Measurements from ENCODE around the gene VPS16.
"Not testable (repeated sequence)": the region's sequence is repeated elsewhere in the genome, so short reads cannot be mapped to it uniquely, and the experiment has no call there.

VPS16 gene

DNA sequence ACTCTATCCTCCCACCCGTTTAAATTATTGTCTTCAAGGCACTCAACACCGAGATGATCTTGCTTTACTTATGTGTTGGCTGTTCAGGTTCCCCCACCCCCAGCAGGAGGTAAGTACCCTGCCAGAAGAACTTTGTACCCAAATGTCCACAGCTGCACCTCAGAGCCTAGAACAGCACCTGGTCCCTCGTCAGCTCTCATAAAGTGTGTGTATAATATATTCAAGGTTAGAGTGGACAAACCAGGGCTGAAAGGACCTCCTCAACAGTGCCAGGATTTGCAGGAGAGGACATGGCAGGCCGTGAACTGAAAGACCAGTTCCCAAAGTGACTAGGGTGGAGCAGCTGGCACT lies 34.2 kb upstream of the VPS16 start:
- H3K4me3 ChIP-seq (ENCODE audit: low read depth, low read length) = no peak overlapping the region

DNA sequence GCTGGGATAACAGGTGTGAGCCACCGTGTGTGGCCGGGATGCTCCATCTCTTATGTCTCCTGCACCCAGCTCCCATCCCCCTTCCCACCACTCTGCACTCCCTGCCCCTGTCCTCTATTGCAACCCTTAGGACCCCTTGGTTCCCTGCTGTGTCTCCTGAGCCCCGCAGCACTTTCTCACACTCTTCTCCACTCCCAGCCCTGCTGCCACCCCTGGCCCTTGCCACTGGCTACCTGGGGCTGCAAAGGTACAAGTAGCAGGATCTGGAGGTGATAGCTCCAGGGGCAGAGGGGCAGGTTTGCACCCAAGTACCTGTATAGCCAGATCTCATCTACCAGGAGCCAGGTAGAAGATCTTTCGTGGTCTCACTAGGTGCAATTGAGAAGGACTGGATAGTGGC lies 33.5 kb upstream of the VPS16 start:
- H3K4me3 ChIP-seq (ENCODE audit: low read depth, low read length) = no peak overlapping the region

DNA sequence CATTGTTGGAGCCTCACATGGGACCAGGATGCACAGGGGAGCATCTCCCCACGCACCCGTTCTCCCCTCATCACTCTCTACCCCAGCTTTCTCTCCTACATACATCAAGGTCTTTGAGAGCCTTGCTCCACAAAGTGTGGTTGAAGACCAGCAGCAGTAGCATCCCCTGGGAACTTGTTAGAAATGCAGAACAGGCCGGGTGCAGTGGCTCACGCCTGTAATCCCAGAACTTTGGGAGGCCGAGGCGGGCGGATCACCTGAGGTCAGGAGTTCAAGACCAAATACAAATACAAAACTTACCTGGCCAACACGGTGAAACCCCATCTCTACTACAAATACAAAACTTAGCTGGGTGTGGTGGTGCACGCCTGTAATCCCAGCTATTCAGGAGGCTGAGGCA lies 32.6 kb upstream of the VPS16 start:
- H3K4me3 ChIP-seq (ENCODE audit: low read depth, low read length) = not testable (repeated sequence)

DNA sequence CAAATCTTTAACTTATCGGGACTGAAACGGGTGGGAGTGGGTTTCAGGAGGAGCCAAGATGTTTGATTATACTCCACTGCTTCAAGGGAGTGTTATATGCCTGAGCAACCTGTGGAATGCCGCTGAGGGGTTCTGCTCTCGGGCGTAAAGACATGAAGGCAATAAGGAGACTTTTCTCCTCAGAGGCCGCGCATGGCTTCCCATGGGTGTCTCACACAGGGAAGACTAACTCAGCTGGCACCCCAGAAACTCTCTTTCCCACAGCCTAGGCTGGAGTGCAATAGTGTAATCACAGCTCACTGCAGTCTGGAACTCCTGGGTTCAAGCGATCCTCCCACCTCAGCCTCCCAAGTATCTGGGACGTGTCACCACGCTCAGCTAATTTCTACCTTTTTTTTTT lies 30.9 kb upstream of the VPS16 start:
- no peak overlapping the region for H3K4me3 ChIP-seq (ENCODE audit: low read depth, low read length)

DNA sequence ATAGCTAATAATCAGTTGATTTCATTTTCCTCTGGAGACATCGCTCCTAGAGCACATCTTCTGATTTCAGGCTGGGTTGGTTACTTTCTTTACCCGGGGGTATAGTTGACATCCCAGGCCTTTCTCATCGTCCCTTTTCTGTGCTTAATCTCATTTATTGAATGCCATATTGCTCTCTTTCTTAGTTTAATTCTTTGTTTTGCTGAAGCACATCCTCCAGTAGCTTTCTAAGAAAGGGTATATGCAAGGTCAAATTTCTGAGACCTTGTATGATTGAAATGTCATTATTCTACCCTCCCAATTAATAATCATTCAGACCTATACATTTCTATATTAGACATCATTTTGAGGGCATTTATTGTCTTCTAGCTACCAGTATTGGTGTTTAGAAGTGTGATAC lies 28.4 kb upstream of the VPS16 start:
- no peak overlapping the region for H3K4me3 ChIP-seq (ENCODE audit: low read depth, low read length)

DNA sequence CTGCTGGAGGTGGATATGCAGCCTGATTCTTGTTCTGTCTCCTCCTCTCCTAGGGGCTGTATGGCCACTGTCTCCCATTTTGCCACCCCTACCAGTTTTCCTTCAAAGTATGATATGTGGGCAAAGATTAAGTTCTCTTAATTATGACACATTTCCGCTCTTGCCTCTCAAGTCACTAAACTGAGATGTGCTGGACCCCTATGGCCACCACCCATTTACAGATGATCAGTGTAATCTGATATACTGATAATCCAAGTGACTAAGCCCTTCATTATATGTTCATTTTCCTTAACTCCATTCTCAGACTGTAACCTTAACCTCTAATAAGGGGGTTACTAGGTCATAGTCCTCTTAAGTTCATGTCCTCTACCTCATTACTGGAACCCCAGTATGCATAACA lies 26.5 kb upstream of the VPS16 start:
- no peak overlapping the region for H3K4me3 ChIP-seq (ENCODE audit: low read depth, low read length)

DNA sequence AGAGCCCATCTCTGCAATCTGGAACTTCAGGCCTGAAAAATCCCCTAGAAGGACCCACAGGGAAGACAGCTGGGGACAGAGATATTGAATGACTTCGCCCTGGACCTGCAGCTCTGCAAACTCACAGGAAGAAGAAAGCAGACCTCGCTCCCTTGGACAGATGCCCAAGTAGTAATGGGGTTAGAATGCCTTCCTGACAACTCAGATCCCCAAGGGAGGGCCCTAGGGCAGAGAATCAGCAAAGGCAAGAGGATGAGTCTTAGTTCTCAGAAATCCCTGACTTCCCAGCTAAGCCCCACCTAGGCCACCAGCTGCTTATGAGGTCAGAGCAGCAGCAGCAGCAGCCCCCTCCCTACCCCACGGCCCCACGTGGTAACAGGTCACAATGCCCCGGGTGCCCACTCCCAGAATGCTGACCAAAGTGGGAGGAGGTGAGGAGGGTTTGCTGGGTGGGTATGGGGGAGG lies 25.9 kb upstream of the VPS16 start, which contains the start of gene C20orf141:
Gene C20orf141, plus strand, starts transcription at position 401 of the 465 bp plus-strand sequence. CDS start 198 bp downstream, outside the sequence.
- no peak within 1 kb of the TSS for H3K4me3 ChIP-seq (ENCODE audit: low read depth, low read length)

DNA sequence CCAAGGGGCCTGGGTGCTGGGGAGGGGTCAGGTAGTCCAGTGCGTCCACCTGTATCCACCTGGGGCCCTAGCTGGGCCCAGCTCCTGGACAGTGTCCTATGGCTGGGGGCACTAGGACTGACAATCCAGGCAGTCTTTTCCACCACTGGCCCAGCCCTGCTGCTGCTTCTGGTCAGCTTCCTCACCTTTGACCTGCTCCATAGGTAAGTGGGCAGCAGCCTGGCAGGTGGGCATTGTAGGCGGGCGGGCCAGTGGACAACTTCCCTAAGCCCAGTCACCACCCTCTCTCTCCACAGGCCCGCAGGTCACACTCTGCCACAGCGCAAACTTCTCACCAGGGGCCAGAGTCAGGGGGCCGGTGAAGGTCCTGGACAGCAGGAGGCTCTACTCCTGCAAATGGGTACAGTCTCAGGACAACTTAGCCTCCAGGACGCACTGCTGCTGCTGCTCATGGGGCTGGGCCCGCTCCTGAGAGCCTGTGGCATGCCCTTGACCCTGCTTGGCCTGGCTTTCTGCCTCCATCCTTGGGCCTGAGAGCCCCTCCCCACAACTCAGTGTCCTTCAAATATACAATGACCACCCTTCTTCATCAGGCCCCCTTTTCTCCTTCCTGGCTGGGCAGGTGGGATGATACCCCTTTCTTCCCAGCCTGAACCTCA lies 25.2 kb upstream of the VPS16 start:
- H3K4me3 ChIP-seq (ENCODE audit: low read depth, low read length) = no peak overlapping the region

DNA sequence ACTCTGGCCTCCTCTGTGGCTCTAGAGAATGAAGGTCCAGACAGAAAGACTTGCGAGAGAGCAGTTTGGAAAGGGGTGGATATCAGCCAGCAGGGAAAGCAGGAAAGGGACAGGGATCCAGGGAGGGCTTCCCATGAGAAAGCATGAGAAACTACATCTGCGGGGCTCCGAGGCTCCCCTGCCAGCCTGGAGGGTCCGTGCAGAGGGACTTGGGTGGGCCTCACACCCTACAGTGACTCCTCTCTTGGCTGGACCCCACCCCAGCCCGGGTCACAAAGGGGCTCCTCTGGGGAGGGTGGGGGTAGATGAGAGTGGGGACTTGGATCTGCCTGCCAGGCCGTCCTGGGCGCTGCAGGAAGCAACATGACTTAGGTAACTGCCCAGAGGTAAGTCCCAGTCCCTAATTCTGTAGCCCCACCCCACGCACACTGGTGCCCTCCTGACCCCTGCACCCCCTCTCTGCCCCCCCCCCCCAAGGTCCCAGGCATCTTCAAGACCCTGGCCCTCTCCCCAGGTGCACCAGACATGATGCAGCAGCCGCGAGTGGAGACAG lies 24.4 kb upstream of the VPS16 start, which contains the start of gene TMEM239:
Gene TMEM239, plus strand, starts transcription at position 335 of the 553 bp plus-strand sequence. Its CDS starts 191 bp downstream, at position 526.
- H3K4me3 ChIP-seq (ENCODE audit: low read depth, low read length) = no peak within 1 kb of the TSS

DNA sequence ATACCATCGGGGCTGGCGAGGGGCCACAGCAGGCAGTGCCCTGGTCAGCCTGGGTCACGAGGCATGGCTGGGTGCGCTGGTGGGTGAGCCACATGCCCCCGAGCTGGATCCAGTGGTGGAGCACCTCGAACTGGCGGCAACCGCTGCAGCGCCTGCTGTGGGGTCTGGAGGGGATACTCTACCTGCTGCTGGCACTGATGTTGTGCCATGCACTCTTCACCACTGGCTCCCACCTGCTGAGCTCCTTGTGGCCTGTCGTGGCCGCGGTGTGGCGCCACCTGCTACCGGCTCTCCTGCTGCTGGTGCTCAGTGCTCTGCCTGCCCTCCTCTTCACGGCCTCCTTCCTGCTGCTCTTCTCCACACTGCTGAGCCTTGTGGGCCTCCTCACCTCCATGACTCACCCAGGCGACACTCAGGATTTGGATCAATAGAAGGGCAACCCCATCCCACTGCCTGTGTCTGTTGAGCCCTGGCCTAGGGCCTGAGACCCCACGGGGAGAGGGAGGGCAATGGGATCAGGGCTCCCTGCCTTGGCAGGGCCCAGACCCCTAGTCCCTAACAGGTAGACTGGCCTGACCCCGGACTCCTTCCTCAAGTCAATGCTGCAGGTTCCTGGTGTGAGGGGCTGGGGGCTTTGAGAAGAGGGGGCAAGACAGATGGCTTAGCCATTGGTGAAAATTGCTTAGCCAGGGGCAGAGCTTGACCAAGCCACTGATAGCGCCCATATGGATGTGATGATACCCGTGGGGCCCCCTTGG lies 23.8 kb upstream of the VPS16 start:
- H3K4me3 ChIP-seq (ENCODE audit: low read depth, low read length) = no peak overlapping the region

DNA sequence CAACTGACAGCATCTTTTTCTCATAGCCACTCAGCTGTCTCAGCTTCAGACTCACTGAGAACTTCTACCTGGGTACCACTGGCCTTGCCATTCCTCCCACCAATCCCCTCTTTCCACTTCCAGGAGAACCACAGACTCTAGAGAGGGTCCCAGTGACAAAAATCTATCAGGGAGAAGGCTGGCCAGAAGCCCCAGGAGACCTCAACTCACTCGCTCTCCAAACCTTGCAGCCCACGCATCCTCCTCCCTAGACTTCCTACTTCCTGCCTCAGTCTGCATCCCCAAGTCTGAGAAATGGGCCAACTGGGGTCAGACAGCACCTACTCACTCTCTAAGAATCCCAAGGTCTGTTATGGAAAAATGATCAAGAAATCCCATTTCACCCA lies 23.2 kb upstream of the VPS16 start:
- no peak overlapping the region for H3K4me3 ChIP-seq (ENCODE audit: low read depth, low read length)

DNA sequence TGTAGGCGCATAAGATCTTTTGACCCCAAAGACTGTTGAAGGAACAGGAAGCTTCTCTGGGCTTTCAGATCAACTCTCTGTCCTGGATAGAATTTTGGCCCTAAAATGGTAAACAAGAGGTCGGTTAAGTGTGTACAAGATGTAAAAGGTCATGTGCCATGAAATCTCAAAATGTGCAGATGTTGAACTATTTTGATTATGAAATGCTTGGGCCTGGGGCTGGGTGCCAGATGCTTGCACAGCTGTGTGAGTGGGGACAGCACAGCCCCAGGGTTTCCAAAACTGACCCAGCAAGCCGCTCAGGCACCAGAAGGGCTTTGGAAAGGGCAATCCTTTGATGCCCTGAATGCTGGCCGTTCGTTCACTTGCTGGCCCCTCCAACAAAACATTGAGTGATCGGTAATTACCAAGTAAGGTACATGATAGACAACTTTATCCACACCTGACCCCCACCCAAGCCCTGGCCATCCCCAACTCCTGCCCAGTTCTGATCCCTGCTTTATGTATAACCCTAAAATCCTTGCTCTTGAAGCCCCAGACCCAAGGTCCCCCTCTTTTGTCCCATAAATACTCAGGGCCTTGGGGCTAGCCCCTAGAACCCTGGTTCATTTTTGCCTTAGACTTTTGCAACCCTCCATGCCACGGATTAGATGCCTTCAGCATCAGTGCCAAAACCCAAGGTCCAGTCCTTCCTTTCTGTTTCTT lies 22.5 kb upstream of the VPS16 start:
- H3K4me3 ChIP-seq (ENCODE audit: low read depth, low read length) = no peak overlapping the region

DNA sequence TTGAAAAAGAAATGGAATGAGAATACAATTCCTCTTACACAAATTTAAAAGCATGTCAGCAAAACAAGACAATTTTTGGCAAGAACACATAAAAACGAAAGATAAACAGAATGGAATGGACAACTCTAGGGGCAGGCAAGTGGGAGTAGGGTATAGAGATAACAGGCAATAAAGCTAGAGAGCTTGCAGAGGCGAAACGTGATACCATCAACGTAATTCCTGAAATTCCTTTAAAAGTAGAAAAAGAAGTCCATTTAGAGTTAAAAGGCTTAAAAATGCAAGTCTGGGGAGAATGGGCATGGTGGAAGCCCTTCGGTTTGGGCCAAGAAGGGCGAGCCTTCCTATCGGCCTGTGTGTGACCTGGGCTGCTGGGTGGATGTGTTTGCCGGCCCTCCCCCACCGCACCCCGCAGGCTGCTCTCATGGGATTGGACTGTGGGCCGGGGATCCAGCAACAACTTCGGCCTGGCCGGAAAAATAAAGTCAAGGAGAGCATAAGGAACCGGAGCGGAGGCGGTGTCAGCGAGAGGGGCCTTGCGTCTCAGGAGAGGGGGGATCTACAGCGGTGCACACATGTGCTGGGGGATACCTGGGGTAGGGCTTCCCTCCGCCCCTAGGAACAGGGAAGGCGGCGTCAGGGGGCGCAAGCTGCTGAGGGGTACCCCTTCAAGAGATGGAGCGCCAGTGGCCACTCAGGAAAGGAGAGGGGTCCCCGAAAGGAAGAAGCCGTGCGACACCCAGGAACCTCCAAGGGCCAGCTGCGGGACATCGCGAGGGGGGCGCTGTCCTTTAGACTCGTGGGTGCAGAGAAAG lies 20.3 kb upstream of the VPS16 start:
- no peak overlapping the region for H3K4me3 ChIP-seq (ENCODE audit: low read depth, low read length)

DNA sequence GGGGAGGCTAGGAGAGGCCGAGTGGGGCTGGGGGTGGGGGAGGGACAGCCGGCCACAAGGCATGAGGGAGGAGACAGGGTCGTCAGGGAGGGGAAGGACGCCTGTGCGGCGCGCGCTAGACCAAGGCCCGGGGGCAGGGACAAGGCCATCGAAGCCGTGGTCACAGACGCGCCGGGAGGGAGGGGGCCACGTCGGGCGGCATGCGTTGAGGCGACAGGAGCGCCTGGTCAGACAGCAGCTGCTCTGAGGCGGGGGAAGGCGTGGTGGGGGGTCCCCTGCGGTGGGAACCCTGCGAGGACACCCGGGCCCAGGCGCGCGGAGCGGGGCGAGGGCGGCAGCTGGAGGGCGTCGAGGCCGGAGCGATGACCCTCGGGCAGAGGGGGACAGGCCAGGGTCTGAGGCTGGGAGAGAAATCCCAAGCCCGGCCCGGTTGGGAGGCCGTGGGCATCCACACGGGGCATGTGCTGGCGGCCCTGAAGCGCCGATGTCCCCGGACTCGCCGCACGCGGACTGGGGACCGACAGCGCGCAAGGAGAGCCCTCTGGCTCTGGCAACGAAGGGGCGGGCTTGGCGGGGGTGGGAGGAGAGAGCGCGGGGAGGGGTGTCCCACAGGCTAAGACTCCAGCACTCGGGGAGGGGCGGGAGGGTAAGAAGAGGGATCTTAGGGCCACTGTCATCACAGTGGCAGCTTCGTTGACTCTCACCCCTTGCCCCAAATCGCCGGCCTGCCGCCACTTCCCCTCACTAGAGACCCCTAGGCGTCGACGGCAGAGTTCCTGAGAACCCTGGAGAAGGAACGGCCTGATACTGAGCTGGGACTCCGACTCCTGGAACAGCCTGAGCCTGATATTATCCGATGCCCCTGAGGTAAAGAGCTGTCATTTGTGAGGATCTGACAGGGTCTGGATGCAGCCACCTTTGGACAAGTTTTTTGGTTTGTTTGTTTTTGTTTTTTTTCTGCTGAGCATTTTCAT lies 19.4 kb upstream of the VPS16 start:
- H3K4me3 ChIP-seq (ENCODE audit: low read depth, low read length) = no peak overlapping the region

DNA sequence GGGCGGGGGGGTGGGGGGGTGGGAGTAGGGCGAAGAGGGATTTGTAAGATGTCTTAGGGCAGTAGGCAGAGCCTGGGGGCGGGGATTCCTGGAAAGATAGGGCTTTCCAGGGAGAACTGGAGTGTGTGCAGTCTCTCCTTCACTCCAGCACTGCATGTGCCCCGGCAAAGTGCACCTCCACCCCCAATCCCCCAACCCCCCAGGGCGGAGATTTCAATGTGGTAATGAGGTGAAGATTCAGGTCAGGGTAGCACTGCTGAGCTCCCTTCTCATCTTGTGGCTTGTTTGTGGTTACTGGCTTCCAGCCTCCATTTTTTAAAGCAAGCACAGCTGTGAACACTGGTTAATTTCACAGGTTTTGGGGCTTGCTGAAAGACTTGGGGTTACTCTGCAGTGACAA lies 18.5 kb upstream of the VPS16 start:
- no peak overlapping the region for H3K4me3 ChIP-seq (ENCODE audit: low read depth, low read length)

DNA sequence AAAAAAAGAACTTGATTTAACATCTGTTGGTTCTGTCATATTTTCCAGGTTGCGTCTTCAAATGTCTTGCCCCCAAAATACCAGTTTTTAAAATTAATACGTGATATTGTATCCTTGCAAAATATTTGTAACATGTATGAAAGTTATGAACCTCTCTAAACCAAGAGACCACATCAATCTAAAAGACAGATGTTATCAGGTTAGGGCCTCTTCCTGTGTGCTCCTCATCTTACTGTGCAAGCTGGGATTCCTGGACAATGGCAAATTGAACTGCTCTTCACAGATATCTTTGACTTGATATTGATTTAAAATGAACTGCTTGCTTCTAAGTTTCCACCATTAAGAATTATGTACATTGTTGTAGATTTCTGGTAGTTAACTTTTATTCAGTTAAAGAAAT lies 14.8 kb upstream of the VPS16 start:
- H3K4me3 ChIP-seq (ENCODE audit: low read depth, low read length) = no peak overlapping the region

DNA sequence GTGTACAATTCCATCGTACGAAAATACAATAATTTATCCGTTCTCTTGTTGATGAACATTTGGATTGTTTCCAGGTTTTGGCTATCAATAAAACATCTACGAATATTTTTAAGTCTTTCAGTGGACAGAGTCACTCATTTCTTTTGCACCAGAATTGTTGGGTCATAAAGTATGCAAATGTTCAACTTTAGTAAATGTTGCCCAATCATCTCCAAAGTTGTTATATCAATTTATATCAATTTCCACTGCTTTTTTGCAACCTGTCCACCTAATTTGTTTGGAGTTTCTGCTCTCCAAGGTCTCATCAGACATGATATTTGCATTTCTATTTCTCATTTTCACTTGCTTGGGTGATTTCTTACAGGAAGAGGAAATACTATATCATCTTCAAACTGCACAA lies 13.9 kb upstream of the VPS16 start:
- no peak overlapping the region for H3K4me3 ChIP-seq (ENCODE audit: low read depth, low read length)

DNA sequence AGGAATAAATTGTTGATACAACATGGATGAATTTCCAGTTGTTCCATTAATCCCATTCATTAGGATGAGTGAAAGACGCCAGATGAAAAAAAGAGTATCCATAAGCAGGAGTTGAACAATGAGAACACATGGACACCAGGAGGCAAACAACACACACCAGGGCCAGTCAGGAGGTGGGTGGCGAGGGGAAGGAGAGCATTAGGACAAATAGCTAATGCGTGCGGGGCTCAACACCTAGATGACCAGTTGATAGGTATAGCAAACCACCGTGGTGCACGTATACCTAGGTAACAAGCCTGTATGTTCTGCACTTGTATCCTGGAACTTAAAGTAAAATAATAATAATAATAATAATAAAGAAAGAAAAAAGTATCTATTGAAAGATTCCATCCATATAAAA lies 11.2 kb upstream of the VPS16 start:
- no peak overlapping the region for H3K4me3 ChIP-seq (ENCODE audit: low read depth, low read length)

DNA sequence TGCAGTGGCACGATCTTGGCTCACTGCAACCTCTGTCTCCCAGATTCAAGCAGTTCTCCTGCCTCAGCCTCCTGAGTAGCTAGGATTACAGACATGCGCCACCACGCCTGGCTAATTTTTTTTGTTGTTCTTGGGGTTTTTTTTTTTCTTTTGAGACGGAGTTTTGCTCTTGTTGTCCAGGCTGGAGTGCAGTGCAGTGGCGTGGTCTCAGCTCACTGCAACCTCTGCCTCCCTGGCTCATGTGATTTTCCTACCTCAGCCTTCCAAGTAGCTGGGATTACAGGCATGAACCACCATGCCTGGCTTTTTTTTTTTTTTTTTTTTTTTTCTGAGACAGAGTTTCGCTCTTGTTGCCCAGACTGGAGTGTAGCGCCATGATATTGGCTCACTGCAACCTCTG lies 9.3 kb upstream of the VPS16 start:
- H3K4me3 ChIP-seq (ENCODE audit: low read depth, low read length) = not testable (repeated sequence)

DNA sequence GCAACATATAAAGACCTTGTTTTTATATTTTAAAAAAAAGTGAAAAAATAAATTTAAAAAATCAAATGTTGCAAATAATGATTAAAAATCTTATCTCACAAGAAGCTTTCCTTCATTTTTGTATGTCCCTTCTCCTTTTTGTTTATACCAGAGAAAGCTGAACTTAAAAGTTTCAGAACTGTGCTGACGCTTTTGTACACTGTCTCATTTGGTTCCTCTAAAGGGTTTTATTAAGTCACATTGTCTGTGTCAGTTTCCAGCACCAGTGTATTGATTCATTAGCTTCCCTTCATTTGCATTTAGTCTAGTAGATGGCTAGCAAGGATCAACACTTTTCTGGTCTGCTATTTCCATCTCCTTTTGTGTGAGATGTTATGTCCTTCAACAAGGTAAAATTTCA lies 6.8 kb upstream of the VPS16 start:
- H3K4me3 ChIP-seq (ENCODE audit: low read depth, low read length) = no peak overlapping the region
